GM12878 (cell line): ENCODE data around the gene KIF1C. TPM values are rescaled to one million over a fixed set of nuclear protein-coding genes. Genes with fewer than 3 reads are reported as not detected.

ENCODE experiments used
- ATAC-seq: fragments of 200-7000 bp; cut with Tn5 transposase; 3 replicates; pipeline ENCODE4 v1.9.1; 2020; ENCODE audit warnings: mild to moderate bottlenecking, moderate library complexity
- BruUV-seq: library from RNA; stranded (reverse); fragments of 400-500 nt; replicated peaks from 2 replicates; lab custom pipeline; 2021; lab: Mats Ljungman, UMichigan
- CTCF ChIA-PET: fragments of 300-600 bp; sonication (Branson Sonifier 250); formaldehyde crosslinking; extraction: SDS; loops from one replicate; lab custom pipeline; 2021; ENCODE audit warnings: inconsistent platforms; lab: Yijun Ruan, JAX
- POLR2A ChIA-PET: fragments of 350-600 bp; formaldehyde crosslinking; extraction: SDS; loops from one replicate; lab custom pipeline; 2021; ENCODE audit warnings: inconsistent platforms; lab: Charles Lee
- RAD21 ChIA-PET: fragments of 300-600 bp; sonication (Branson Sonifier 250); formaldehyde crosslinking; loops from one replicate; lab custom pipeline; 2023; ENCODE audit warnings: antibody characterized with exemption; ENCODE audit not compliant: unreplicated experiment; lab: Charles Lee
- SMC1A ChIA-PET: fragments of 300-600 bp; sonication (Branson Sonifier 250); formaldehyde crosslinking; loops from one replicate; lab custom pipeline; 2023; ENCODE audit not compliant: unreplicated experiment, uncharacterized antibody; lab: Charles Lee
- DNase-seq: peaks from one replicate; pipeline ENCODE4 v3.0.0-alpha.2; 2011; ENCODE audit warnings: low read depth, low spot score
- FAIRE-seq: peaks from 3 replicates; lab custom pipeline; 2011; peaks lifted over from hg19 to GRCh38; lab: Jason Lieb, UNC
- H2AFZ ChIP-seq: 2 replicates; pipeline ENCODE4 v1.6.0; 2011; ENCODE audit warnings: low read depth, low read length, control low read depth; ENCODE audit not compliant: control insufficient read depth
- H3K27ac ChIP-seq: 2 replicates; pipeline ENCODE4 v1.5.1; 2011; ENCODE audit warnings: control low read depth; ENCODE audit not compliant: control insufficient read depth, insufficient read depth
- H3K27me3 ChIP-seq, 2 experiments: replicated peaks in 1 of 2; 2 replicates each; pipeline versions ENCODE4 v1.6.0 to v1.6.1; 2011; ENCODE audit warnings: low read length in 1 of 2; ENCODE audit not compliant: control insufficient read depth in 2 of 2, insufficient read depth in 2 of 2
- H3K36me3 ChIP-seq, 2 experiments: 2 replicates each; pipeline ENCODE4 v1.5.1; 2011; ENCODE audit warnings: low read length in 1 of 2; ENCODE audit not compliant: control insufficient read depth in 2 of 2, insufficient read depth in 2 of 2
- H3K4me1 ChIP-seq: 2 replicates; pipeline ENCODE4 v1.6.1; 2011; ENCODE audit warnings: mild to moderate bottlenecking, low read length, moderate library complexity, mixed read lengths; ENCODE audit not compliant: control insufficient read depth, insufficient read depth
- H3K4me2 ChIP-seq: 2 replicates; pipeline ENCODE4 v1.6.0; 2011; ENCODE audit warnings: control low read depth; ENCODE audit not compliant: control insufficient read depth, insufficient read depth
- H3K4me3 ChIP-seq: fragments of 200-600 bp; sonication (generic); 2 replicates; pipeline ENCODE4 v1.5.1; 2016
- H3K79me2 ChIP-seq: 2 replicates; pipeline ENCODE4 v1.6.0; 2011; ENCODE audit warnings: low read length; ENCODE audit not compliant: control insufficient read depth, insufficient read depth
- H3K9ac ChIP-seq: 2 replicates; pipeline ENCODE4 v1.8.0; 2011; ENCODE audit warnings: low read length, control low read depth, mixed read lengths; ENCODE audit not compliant: control insufficient read depth, insufficient read depth
- H3K9me3 ChIP-seq: replicated peaks from 3 replicates; pipeline ENCODE4 v1.5.1; 2011; ENCODE audit warnings: mild to moderate bottlenecking, low read length; ENCODE audit not compliant: control insufficient read depth, insufficient read depth
- H4K20me1 ChIP-seq: 2 replicates; pipeline ENCODE4 v1.6.0; 2011; ENCODE audit not compliant: control insufficient read depth, insufficient read depth
- BHLHE40 ChIP-seq, 2 experiments: fragments of 450-650 bp in 1 of 2; IDR thresholded peaks; 2 replicates each; pipeline ENCODE4 v1.6.1; 2011 to 2017; ENCODE audit warnings: low read depth in 2 of 2, borderline replicate concordance in 1 of 2, improper control_type of control experiment in 1 of 2, low read length in 1 of 2, mild to moderate bottlenecking in 1 of 2
- FOXM1 ChIP-seq: IDR thresholded peaks from 2 replicates; pipeline ENCODE4 v1.6.1; 2012; ENCODE audit warnings: low read depth, mild to moderate bottlenecking, inconsistent platforms, low read length, moderate library complexity
- HDGF ChIP-seq: fragments of 450-650 bp; IDR thresholded peaks from 2 replicates; pipeline ENCODE4 v1.6.1; 2016; ENCODE audit warnings: antibody characterized with exemption
- RAD51 ChIP-seq: fragments of 450-650 bp; IDR thresholded peaks from 2 replicates; pipeline ENCODE4 v1.6.1; 2016; ENCODE audit warnings: moderate library complexity, mild to moderate bottlenecking, inconsistent platforms
- YY1 ChIP-seq: IDR thresholded peaks from 2 replicates; pipeline ENCODE4 v1.6.1; 2011; ENCODE audit warnings: low read depth, mild to moderate bottlenecking, low read length
- ZBTB40 ChIP-seq: fragments of 450-650 bp; IDR thresholded peaks from 2 replicates; pipeline ENCODE4 v1.6.1; 2016; ENCODE audit warnings: mild to moderate bottlenecking, moderate library complexity, borderline replicate concordance
- WGBS: methylation state at CpG from one replicate; pipeline ENCODE4 v1.1.6; 2016; ENCODE audit warnings: low lambda C conversion rate; ENCODE audit not compliant: insufficient replicate concordance, insufficient coverage; ENCODE audit errors: missing lambda C conversion rate; 5-methylcytosine and 5-hydroxymethylcytosine counted together
- in situ Hi-C: fragments of 300-500 bp; cut with MboI; formaldehyde crosslinking; loops from 9 replicates; pipeline ENCODE4 v1.14.3; 2018; ENCODE audit warnings: mixed read lengths
- intact Hi-C: fragments of 100-400 bp; cut with micrococcal nuclease; formaldehyde crosslinking; loops from one replicate; pipeline ENCODE4 v1.14.2; 2022; ENCODE audit not compliant: unreplicated experiment
- polyA plus RNA-seq, 11 experiments: library from polyadenylated mRNA; depleted of rRNA in 4 of 11; unstranded in 6 of 11; stranded (reverse) in 5 of 11; fragments of >200 nt; fragmentation: Nextera tagmentation in 4 of 11; fragmentation: Illumina TruSeq in 1 of 11; extraction: Ambion mirVana in 4 of 11; extraction: Trizol in 1 of 11; gene quantifications; 1 replicate in 1 of 11; 2 replicates in 10 of 11; pipeline versions ENCODE4 v1.2.1 to v1.2.3, GENCODE V29; 2011 to 2016; ENCODE audit warnings: inconsistent platforms in 2 of 11, missing spikeins in 2 of 11, low read depth in 1 of 11
- total RNA-seq, 4 experiments: library from RNA; depleted of rRNA in 3 of 4; stranded (reverse); fragments of >200 nt in 3 of 4; fragmentation: Illumina TruSeq in 1 of 4; extraction: Trizol in 1 of 4; gene quantifications; 2 replicates each; pipeline versions ENCODE4 v1.2.1 to v1.2.3, GENCODE V29; 2013 to 2021

Gene KIF1C
- total and polyA plus RNA-seq, 10 of the 15 experiments (the other 5 are each of a cell fraction or from before 2014, with no cell fraction given): 1.4 to 65.9 (median 21.1) TPM

- ChIA-PET CTCF (no interaction called here), SMC1A (no interaction called here), POLR2A (interaction anchor here (1.1 kb wide), 1 partner anchor 9 kb away, joined by 5 read pairs; the partner anchor contains the start of gene ENO3), RAD21 (no interaction called here)
- H3K9ac ChIP-seq: no peak overlapping the region
- TF ChIP-seq RAD51 (no peak), BHLHE40 (IDR thresholded peaks at IDR 0.05; ENCODE audit: borderline replicate concordance in 1 of 2, low read depth in 2 of 2, low read length in 1 of 2) (no peak), ZBTB40 (no peak), FOXM1 (no peak), YY1 (no peak), HDGF (no peak)
- H3K36me3 ChIP-seq: peaks cover 4 to 10% of the 10 kb centered on the region in 2 experiments
- in situ Hi-C loops: no loop called here
- no TSS peak for BruUV-seq
- peaks cover 1% of the 10 kb centered on the region for H3K4me1 ChIP-seq
- 83% methylated on average over 9 of the region's 9 CpGs for WGBS
- no peaks in the 10 kb centered on the region for H3K9me3 ChIP-seq
- no peak for ATAC-seq
- intact Hi-C loops: no loop called here
- peaks cover 4% of the 10 kb centered on the region for H3K79me2 ChIP-seq
- H3K4me2 ChIP-seq: no peak overlapping the region
- FAIRE-seq: no peak
- no peak overlapping the region for H2AFZ ChIP-seq
- no peaks in the 10 kb centered on the region for H4K20me1 ChIP-seq
- no peak overlapping the region for H3K4me3 ChIP-seq
- H3K27ac ChIP-seq: no peak overlapping the region
- H3K27me3 ChIP-seq: no peaks in the 10 kb centered on the region
- DNase-seq: no peak
Observed at GRCh38 chr17:4960279-4960922, 37.3 kb upstream of the KIF1C start.
